ENCODE results near the gene ZNF562.

Gene ZNF562

DNA sequence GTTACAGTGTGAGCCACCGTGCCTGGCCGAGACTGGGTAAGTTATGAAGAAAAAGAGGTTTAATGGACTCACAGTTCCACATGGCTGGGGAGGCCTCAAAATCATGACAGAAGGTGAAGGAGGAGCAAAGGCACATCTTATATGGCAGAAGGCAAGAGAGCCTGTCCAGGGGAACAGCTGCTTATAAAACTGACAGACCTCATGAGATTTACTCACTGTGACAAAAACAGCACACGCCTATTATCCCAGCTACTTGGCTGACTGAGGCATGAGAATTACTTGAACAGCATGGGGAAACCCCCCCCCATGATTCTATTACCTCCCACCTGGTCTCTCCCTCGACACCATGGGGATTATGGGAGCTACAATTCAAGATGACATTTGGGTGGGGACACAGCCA, 30.4 kb downstream of the ZNF562 start:
- DNase-seq (ENCODE audit: low read depth), result no peak
- no peak overlapping the region for H3K4me3 ChIP-seq (ENCODE audit: control insufficient read depth, low read depth, low read length)
- TF ChIP-seq, protein P1, sequence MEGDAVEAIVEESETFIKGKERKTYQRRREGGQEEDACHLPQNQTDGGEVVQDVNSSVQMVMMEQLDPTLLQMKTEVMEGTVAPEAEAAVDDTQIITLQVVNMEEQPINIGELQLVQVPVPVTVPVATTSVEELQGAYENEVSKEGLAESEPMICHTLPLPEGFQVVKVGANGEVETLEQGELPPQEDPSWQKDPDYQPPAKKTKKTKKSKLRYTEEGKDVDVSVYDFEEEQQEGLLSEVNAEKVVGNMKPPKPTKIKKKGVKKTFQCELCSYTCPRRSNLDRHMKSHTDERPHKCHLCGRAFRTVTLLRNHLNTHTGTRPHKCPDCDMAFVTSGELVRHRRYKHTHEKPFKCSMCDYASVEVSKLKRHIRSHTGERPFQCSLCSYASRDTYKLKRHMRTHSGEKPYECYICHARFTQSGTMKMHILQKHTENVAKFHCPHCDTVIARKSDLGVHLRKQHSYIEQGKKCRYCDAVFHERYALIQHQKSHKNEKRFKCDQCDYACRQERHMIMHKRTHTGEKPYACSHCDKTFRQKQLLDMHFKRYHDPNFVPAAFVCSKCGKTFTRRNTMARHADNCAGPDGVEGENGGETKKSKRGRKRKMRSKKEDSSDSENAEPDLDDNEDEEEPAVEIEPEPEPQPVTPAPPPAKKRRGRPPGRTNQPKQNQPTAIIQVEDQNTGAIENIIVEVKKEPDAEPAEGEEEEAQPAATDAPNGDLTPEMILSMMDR (IDR thresholded peaks at IDR 0.05; ENCODE audit: control insufficient read depth, insufficient read depth, low read depth, low read length, missing control alignments), result no peak

DNA sequence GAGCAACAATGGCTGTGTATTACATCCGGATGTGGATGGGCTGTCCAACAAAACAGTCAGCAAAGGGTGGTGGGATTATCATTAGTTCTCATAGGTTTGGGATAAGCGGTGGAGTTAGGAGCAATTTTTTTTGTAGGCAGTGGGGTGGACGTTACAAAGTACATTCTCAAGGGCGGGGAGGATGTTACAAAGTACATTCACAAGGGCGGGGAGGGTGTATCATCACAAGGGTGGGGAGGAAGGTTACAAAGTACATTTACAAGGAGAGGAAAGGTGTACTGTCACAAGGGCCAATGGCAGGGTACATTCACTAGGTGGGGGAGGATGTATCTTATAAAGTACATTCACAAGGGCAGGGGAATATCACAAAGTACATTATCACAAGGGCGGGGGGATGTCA, 33.1 kb downstream of the ZNF562 start:
- no peak for DNase-seq (ENCODE audit: low read depth)
- no peak overlapping the region for H3K4me3 ChIP-seq (ENCODE audit: control insufficient read depth, low read depth, low read length)
- TF ChIP-seq, protein P1 (IDR thresholded peaks at IDR 0.05; ENCODE audit: control insufficient read depth, insufficient read depth, low read depth, low read length, missing control alignments), result no peak

DNA sequence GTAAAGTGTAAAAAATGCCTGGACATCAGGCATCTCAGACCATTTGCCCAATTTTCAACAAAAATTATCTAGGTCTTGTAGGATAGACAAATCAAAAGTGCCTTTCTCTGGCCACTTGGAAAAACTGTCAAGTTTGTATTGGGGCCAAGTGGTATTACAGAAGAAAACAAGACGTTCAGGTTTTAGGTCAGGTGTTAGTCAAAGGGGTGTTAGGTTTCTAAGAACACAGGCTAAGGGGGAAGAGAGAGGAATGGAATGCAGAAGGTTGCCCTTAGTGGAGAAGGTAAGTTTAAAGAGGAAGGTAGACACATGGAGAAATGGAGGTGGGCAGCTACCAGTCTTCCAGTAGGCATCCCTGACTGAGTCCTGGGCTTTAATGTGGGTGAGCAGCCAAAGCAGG, 33.9 kb downstream of the ZNF562 start:
- DNase-seq (ENCODE audit: low read depth), result no peak
- no peak overlapping the region for H3K4me3 ChIP-seq (ENCODE audit: control insufficient read depth, low read depth, low read length)
- TF ChIP-seq, protein P1 (IDR thresholded peaks at IDR 0.05; ENCODE audit: control insufficient read depth, insufficient read depth, low read depth, low read length, missing control alignments), result no peak

DNA sequence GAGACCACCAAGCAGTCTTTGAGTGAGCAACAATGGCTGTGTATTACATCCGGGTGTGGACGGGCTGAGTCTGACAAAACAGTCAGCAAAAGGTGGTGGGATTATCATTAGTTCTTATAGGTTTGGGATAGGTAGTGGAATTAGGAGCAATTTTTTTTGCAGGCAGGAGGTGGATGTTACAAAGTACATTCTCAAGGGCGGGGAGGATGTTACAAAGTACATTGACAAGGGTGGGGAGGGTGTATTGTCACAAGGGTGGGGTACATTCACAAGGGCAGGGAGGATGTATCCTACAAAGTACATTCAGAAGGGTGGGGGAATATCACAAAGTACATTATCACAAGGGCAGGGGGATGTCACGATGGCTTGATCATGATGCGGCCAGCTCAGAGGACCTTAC, 38.9 kb downstream of the ZNF562 start:
- TF ChIP-seq, protein P1 (IDR thresholded peaks at IDR 0.05; ENCODE audit: control insufficient read depth, insufficient read depth, low read depth, low read length, missing control alignments), result no peak
- DNase-seq (ENCODE audit: low read depth), result no peak
- H3K4me3 ChIP-seq (ENCODE audit: control insufficient read depth, low read depth, low read length), result no peak overlapping the region

DNA sequence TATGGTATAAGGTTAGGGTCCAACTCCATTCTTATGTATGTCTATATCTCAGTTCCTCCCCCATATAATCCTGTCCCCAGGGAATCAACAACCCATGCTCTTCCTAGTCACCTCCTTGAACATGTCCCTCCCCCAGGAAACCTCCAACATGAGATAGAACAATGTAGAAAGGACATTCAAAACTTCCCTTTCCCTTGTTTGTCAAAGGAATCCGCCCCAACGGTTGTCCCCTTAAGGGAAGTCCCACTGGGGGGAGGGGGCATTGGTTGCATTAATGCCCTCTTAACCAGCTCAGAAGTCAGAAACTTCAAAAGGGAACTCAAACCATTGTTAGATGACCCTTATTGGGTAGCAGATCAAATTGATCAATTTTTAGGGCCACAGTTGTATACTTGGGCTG, 47.0 kb downstream of the ZNF562 start:
- no peak for DNase-seq (ENCODE audit: low read depth)
- TF ChIP-seq, protein P1 (IDR thresholded peaks at IDR 0.05; ENCODE audit: control insufficient read depth, insufficient read depth, low read depth, low read length, missing control alignments), result no peak
- H3K4me3 ChIP-seq (ENCODE audit: control insufficient read depth, low read depth, low read length), result no peak overlapping the region

DNA sequence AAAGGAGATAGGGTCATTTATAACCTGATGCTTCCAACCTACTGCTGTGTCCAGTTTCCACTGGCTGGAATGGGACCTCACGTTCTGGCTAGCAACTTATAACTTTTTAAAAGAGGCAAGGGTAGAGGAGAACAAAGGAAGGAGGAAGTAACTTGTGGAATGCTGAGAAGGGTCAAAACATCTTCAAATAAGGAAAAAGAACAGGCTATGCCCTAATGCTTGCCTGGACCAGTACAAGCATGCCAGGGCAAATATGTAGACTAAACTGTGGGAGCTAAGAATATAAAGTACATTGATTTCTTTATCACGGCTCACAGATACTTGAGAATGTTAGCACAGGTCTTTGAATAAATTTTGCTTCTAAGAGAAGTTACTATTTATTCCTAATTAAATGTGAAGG, 52.4 kb downstream of the ZNF562 start:
- TF ChIP-seq, protein P1 (IDR thresholded peaks at IDR 0.05; ENCODE audit: control insufficient read depth, insufficient read depth, low read depth, low read length, missing control alignments), result no peak
- H3K4me3 ChIP-seq (ENCODE audit: control insufficient read depth, low read depth, low read length), result no peak overlapping the region
- no peak for DNase-seq (ENCODE audit: low read depth)

Measured in AG09309 (cell line).